A549 treated with Mapracorat at 1 μM for 4 hours (cell line): ENCODE data around the gene FOSL2. TPM values are rescaled to one million over a fixed set of nuclear protein-coding genes. Genes with fewer than 3 reads are reported as not detected.

ENCODE experiments used
- total RNA-seq: library from RNA; stranded (reverse); fragments of 200-300 nt; extraction: Qiagen RNA extraction; gene quantifications from 5 replicates; pipeline ENCODE4 v1.2.3, GENCODE V29; 2022

FOSL2 gene
- total RNA-seq, result 57.1 to 78.1 TPM (median 67.6 TPM) in 5 replicates

GRCh38 chr2:28392297-28393113 is at the start of gene FOSL2:
TSS of gene FOSL2 (plus strand) at chr2:28392858. CDS start at chr2:28393721, 863 bp downstream.

Other genes with a start within 250 kb of the FOSL2 start
- 1.5 to 2.4 TPM (median 1.8 TPM) in 5 replicates for gene PLB1, start 103.2 kb downstream of the FOSL2 start, total RNA-seq